Measurements from ENCODE around the gene CLMP. TPM values are rescaled to one million over a fixed set of nuclear protein-coding genes. Genes with fewer than 3 reads are reported as not detected.

CLMP gene
- total and polyA plus RNA-seq, 4 donors: 5.2 to 22.9 (median 12.3) TPM

DNA sequence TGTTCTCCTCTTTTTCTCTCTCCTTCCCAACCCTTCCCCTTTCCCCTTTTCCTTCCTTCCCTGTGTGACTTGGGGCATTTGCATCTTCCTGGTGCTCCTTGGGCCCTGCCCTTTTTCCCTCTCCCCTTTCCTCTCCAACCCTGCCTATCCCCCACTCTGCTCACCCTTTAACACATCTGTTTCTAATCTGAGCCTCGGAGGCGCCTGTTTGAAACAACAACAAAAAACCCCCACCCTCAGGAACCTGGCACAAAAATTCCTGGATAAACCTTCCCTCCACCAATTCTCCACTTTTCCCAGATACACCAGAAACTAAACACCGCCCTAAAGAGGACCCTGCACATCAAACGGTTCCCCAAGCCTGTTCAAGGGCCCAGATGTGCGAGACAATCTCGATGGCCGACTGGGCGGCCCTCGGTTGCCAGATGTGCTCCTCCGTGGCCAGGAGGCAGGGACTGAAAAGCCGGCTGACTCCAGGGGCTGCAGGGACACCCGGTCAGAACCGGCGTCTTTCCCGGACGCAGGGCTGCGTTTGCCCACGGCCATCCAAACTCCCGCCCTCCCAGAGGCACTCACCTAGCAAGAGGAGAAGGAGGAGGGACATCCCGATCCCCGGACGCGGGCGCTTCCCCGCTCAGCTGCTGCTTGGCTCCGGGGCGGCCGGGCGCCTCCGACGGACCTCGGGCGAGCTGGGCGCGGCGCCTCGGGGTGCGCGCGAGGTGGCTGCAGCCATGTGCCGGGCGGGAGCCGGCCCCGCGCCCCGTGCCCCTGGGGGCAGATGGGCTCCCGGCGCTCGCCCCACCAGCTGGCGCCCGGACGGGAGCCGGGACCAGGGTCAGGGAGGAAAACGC, 486 bp downstream of the CLMP start:
- Histone ChIP-seq H3K9me3 (ENCODE audit: control insufficient read depth in 4 of 4, insufficient read depth in 3 of 4, low read length in 3 of 4) (peaks cover 0 to 1% (median 0%) of the 10 kb centered on the region in 4 donors), H3K27me3 (ENCODE audit: control insufficient read depth in 3 of 3, insufficient read depth in 3 of 3, low read length in 2 of 3) (peaks cover 0 to 44% (median 4%) of the 10 kb centered on the region in 3 donors), H3K36me3 (ENCODE audit: control insufficient read depth in 4 of 4, insufficient read depth in 4 of 4, low read length in 4 of 4) (no peaks in the 10 kb centered on the region), H3K4me3 (peak overlapping the region; percentile 26), H3K9ac (ENCODE audit: insufficient read depth in 1 of 2, low read length in 2 of 2) (peak overlapping the region; percentile 23 to 29), H3K4me1 (ENCODE audit: control insufficient read depth in 5 of 5, insufficient read depth in 5 of 5, low read length in 5 of 5) (peaks cover 0 to 23% (median 0%) of the 10 kb centered on the region in 5 donors), H3K27ac (ENCODE audit: low read depth in 1 of 2, low read length in 1 of 2) (peak overlapping the region in 1 of 2 donors; percentile 8)
- DNase-seq (peak; percentile 51 to 59 (median 52)), ATAC-seq (ENCODE audit: insufficient read depth, low FRiP score) (no peak)
- WGBS, 2 donors: 4 to 6% methylated on average over 46 to 54 of the region's 54 CpGs
- TF ChIP-seq, protein P1, sequence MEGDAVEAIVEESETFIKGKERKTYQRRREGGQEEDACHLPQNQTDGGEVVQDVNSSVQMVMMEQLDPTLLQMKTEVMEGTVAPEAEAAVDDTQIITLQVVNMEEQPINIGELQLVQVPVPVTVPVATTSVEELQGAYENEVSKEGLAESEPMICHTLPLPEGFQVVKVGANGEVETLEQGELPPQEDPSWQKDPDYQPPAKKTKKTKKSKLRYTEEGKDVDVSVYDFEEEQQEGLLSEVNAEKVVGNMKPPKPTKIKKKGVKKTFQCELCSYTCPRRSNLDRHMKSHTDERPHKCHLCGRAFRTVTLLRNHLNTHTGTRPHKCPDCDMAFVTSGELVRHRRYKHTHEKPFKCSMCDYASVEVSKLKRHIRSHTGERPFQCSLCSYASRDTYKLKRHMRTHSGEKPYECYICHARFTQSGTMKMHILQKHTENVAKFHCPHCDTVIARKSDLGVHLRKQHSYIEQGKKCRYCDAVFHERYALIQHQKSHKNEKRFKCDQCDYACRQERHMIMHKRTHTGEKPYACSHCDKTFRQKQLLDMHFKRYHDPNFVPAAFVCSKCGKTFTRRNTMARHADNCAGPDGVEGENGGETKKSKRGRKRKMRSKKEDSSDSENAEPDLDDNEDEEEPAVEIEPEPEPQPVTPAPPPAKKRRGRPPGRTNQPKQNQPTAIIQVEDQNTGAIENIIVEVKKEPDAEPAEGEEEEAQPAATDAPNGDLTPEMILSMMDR (IDR thresholded peaks at IDR 0.05; ENCODE audit: control extremely low read depth, extremely low read depth): no peak

DNA sequence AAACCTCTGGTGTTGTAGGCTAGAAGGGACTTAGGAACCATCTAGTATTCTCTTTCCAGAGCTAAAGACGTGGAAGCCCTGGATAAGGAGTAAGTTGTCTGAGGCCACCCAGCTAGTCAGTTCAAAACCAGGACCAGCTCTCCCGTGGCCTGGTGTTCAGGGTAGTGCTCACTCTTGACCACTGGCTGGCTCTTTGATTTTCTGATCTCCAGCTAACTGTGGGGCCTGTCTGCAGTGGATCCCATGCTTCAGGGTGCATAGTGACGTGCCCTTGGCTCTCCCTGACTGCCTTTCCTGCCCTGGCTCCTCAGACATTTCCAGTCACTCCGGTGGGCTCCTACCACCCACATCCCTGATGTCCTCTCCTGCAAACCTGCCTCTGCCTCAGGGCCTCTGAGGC, 1.3 kb downstream of the CLMP start:
- Histone ChIP-seq H3K27me3 (ENCODE audit: control insufficient read depth in 3 of 3, insufficient read depth in 3 of 3, low read length in 2 of 3) (peaks cover 0 to 38% (median 4%) of the 10 kb centered on the region in 3 donors), H3K9ac (ENCODE audit: insufficient read depth in 1 of 2, low read length in 2 of 2) (peak overlapping the region in 1 of 2 donors; percentile 29), H3K36me3 (ENCODE audit: control insufficient read depth in 4 of 4, insufficient read depth in 4 of 4, low read length in 4 of 4) (no peaks in the 10 kb centered on the region), H3K27ac (ENCODE audit: low read depth in 1 of 2, low read length in 1 of 2) (peak overlapping the region in 1 of 2 donors; percentile 2), H3K4me3 (no peak overlapping the region), H3K9me3 (ENCODE audit: control insufficient read depth in 4 of 4, insufficient read depth in 3 of 4, low read length in 3 of 4) (peaks cover 0 to 1% (median 0%) of the 10 kb centered on the region in 4 donors), H3K4me1 (ENCODE audit: control insufficient read depth in 5 of 5, insufficient read depth in 5 of 5, low read length in 5 of 5) (peaks cover 0 to 27% (median 0%) of the 10 kb centered on the region in 5 donors)
- DNase-seq: peak in 2 of 3 donors; percentile 15 to 23
- TF ChIP-seq, protein P1 (IDR thresholded peaks at IDR 0.05; ENCODE audit: control extremely low read depth, extremely low read depth): no peak
- 71 to 76% methylated on average over 4 of the region's 4 CpGs for WGBS, 2 donors
- ATAC-seq (ENCODE audit: insufficient read depth, low FRiP score): no peak

DNA sequence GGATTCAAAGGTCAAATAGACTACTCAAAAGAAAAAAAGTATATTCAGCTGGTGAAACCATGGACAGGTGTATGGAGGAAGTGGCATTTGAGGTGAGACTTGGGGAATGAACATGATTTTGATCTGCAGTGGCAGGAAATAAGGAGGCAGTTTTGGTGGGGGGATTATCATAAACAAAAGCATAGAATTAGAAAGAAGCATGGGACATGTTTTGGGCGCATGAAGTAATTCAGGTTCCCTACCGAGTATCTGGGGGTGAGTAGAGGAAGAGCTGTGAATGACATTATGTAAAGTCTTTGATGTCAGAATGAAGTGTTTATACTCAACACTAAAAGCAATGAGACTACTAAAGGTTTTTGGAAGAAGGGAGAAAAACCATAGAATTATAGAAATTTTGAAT, 3.1 kb downstream of the CLMP start:
- DNase-seq (no peak), ATAC-seq (ENCODE audit: insufficient read depth, low FRiP score) (no peak)
- TF ChIP-seq, protein P1 (IDR thresholded peaks at IDR 0.05; ENCODE audit: control extremely low read depth, extremely low read depth): no peak
- Histone ChIP-seq H3K4me1 (ENCODE audit: control insufficient read depth in 5 of 5, insufficient read depth in 5 of 5, low read length in 5 of 5) (peaks cover 0 to 39% (median 0%) of the 10 kb centered on the region in 5 donors), H3K4me3 (no peak overlapping the region), H3K36me3 (ENCODE audit: control insufficient read depth in 4 of 4, insufficient read depth in 4 of 4, low read length in 4 of 4) (no peaks in the 10 kb centered on the region), H3K27me3 (ENCODE audit: control insufficient read depth in 3 of 3, insufficient read depth in 3 of 3, low read length in 2 of 3) (peaks cover 0 to 28% (median 4%) of the 10 kb centered on the region in 3 donors), H3K9me3 (ENCODE audit: control insufficient read depth in 4 of 4, insufficient read depth in 3 of 4, low read length in 3 of 4) (no peaks in the 10 kb centered on the region), H3K9ac (ENCODE audit: insufficient read depth in 1 of 2, low read length in 2 of 2) (no peak overlapping the region), H3K27ac (ENCODE audit: low read depth in 1 of 2, low read length in 1 of 2) (no peak overlapping the region)
- WGBS, 2 donors: 72 to 83% methylated on average over 2 of the region's 2 CpGs
